Measurements from ENCODE around the gene LAMB2. TPM values are rescaled to one million over a fixed set of nuclear protein-coding genes. Genes with fewer than 3 reads are reported as not detected.

Gene LAMB2
- polyA plus RNA-seq, 1 donor from 2014 or later: not detected

- no peaks in the 10 kb centered on the region for H3K27me3 Mint-ChIP-seq
- H3K9me3 Mint-ChIP-seq: no peaks in the 10 kb centered on the region
- H3K4me1 Mint-ChIP-seq: peaks cover 0 to 6% (median 5%) of the 10 kb centered on the region in 3 donors
- H3K4me3 Mint-ChIP-seq: peak within 1 kb of the TSS; percentile 84 to 95 (median 91)
- peak within 1 kb of the TSS; percentile 79 to 95 (median 94) for H3K27ac Mint-ChIP-seq
- peaks cover 4% of the 10 kb centered on the region for H3K36me3 Mint-ChIP-seq
These were observed 12.3 kb downstream of the LAMB2 start, which contains the start of gene USP19 for GRCh38 chr3:49120438-49121131. USP19 (minus strand) TSS chr3:49120823; CDS start chr3:49119145, 1,678 bp downstream.

- H3K4me1 Mint-ChIP-seq: peaks cover 0 to 6% (median 5%) of the 10 kb centered on the region in 3 donors
- H3K36me3 Mint-ChIP-seq: peaks cover 4% of the 10 kb centered on the region
- H3K27ac Mint-ChIP-seq: peak overlapping the region; percentile 79 to 95 (median 94)
- H3K27me3 Mint-ChIP-seq: no peaks in the 10 kb centered on the region
- H3K9me3 Mint-ChIP-seq: no peaks in the 10 kb centered on the region
- peak overlapping the region; percentile 84 to 95 (median 91) for H3K4me3 Mint-ChIP-seq
These were observed 12.8 kb downstream of the LAMB2 start for GRCh38 chr3:49120096-49120437.

GRCh38 chr3:49119439-49119838, 13.4 kb downstream of the LAMB2 start:
- Mint-ChIP-seq H3K27ac (no peak overlapping the region), H3K4me3 (peak overlapping the region; percentile 84 to 95 (median 91)), H3K9me3 (no peaks in the 10 kb centered on the region), H3K27me3 (no peaks in the 10 kb centered on the region), H3K4me1 (peaks cover 0 to 5% (median 5%) of the 10 kb centered on the region in 3 donors), H3K36me3 (peaks cover 3% of the 10 kb centered on the region)

GRCh38 chr3:49119036-49119435, 13.8 kb downstream of the LAMB2 start:
- Mint-ChIP-seq H3K27me3 (no peaks in the 10 kb centered on the region), H3K4me1 (peaks cover 0 to 5% (median 5%) of the 10 kb centered on the region in 3 donors), H3K36me3 (peaks cover 3% of the 10 kb centered on the region), H3K4me3 (peak overlapping the region in 3 of 4 donors; percentile 50 to 95 (median 78)), H3K27ac (peak overlapping the region in 1 of 3 donors; percentile 9), H3K9me3 (no peaks in the 10 kb centered on the region)

GRCh38 chr3:49112262-49112661, 20.6 kb downstream of the LAMB2 start:
- Mint-ChIP-seq H3K9me3 (no peaks in the 10 kb centered on the region), H3K4me1 (no peaks in the 10 kb centered on the region), H3K27ac (no peak overlapping the region), H3K4me3 (no peak overlapping the region), H3K27me3 (no peaks in the 10 kb centered on the region), H3K36me3 (peaks cover 6% of the 10 kb centered on the region)

GRCh38 chr3:49111347-49111746, 21.5 kb downstream of the LAMB2 start:
- H3K4me3 Mint-ChIP-seq: peak overlapping the region in 1 of 4 donors; percentile 3
- H3K27me3 Mint-ChIP-seq: no peaks in the 10 kb centered on the region
- H3K9me3 Mint-ChIP-seq: no peaks in the 10 kb centered on the region
- peaks cover 4% of the 10 kb centered on the region for H3K36me3 Mint-ChIP-seq
- H3K27ac Mint-ChIP-seq: peak overlapping the region in 1 of 3 donors; percentile 53
- H3K4me1 Mint-ChIP-seq: no peaks in the 10 kb centered on the region

GRCh38 chr3:49110780-49111179, 22.1 kb downstream of the LAMB2 start:
- H3K4me1 Mint-ChIP-seq: peaks cover 0 to under 1% (median under 1%) of the 10 kb centered on the region in 3 donors
- H3K4me3 Mint-ChIP-seq: no peak overlapping the region
- H3K27ac Mint-ChIP-seq: no peak overlapping the region
- H3K27me3 Mint-ChIP-seq: no peaks in the 10 kb centered on the region
- peaks cover 4% of the 10 kb centered on the region for H3K36me3 Mint-ChIP-seq
- no peaks in the 10 kb centered on the region for H3K9me3 Mint-ChIP-seq

- H3K4me1 Mint-ChIP-seq: peaks cover 9 to 18% (median 10%) of the 10 kb centered on the region in 3 donors
- H3K27ac Mint-ChIP-seq: no peak overlapping the region
- no peaks in the 10 kb centered on the region for H3K9me3 Mint-ChIP-seq
- no peaks in the 10 kb centered on the region for H3K27me3 Mint-ChIP-seq
- H3K4me3 Mint-ChIP-seq: no peak overlapping the region
- H3K36me3 Mint-ChIP-seq: peaks cover 7% of the 10 kb centered on the region
These were observed 24.5 kb downstream of the LAMB2 start for GRCh38 chr3:49108346-49108745.

GRCh38 chr3:49104427-49105291, 28.2 kb downstream of the LAMB2 start, which contains the start of gene QARS1:
QARS1 (minus strand) TSS chr3:49104757; CDS start chr3:49104733, 24 bp downstream.
- Mint-ChIP-seq H3K4me3 (peak within 1 kb of the TSS; percentile 97 to 100 (median 98)), H3K4me1 (peaks cover 10 to 20% (median 13%) of the 10 kb centered on the region in 3 donors), H3K36me3 (peaks cover 14% of the 10 kb centered on the region), H3K27me3 (no peaks in the 10 kb centered on the region), H3K9me3 (no peaks in the 10 kb centered on the region), H3K27ac (peak within 1 kb of the TSS; percentile 93 to 100 (median 98))

- H3K27me3 Mint-ChIP-seq: no peaks in the 10 kb centered on the region
- peak overlapping the region; percentile 97 to 100 (median 98) for H3K4me3 Mint-ChIP-seq
- H3K36me3 Mint-ChIP-seq: peaks cover 12% of the 10 kb centered on the region
- peaks cover 10 to 20% (median 13%) of the 10 kb centered on the region in 3 donors for H3K4me1 Mint-ChIP-seq
- H3K27ac Mint-ChIP-seq: peak overlapping the region; percentile 93 to 100 (median 98)
- no peaks in the 10 kb centered on the region for H3K9me3 Mint-ChIP-seq
These were observed 28.8 kb downstream of the LAMB2 start for GRCh38 chr3:49104052-49104426.

- peak overlapping the region in 1 of 3 donors; percentile 40 for H3K27ac Mint-ChIP-seq
- H3K9me3 Mint-ChIP-seq: no peaks in the 10 kb centered on the region
- peaks cover 11% of the 10 kb centered on the region for H3K36me3 Mint-ChIP-seq
- peaks cover 9 to 17% (median 10%) of the 10 kb centered on the region in 3 donors for H3K4me1 Mint-ChIP-seq
- H3K4me3 Mint-ChIP-seq: peak overlapping the region in 1 of 4 donors; percentile 39
- H3K27me3 Mint-ChIP-seq: no peaks in the 10 kb centered on the region
These were observed 32.7 kb downstream of the LAMB2 start for GRCh38 chr3:49100046-49100615.

GRCh38 chr3:49098910-49099630, 33.8 kb downstream of the LAMB2 start:
- H3K4me1 Mint-ChIP-seq: peaks cover 4 to 15% (median 7%) of the 10 kb centered on the region in 3 donors
- H3K27me3 Mint-ChIP-seq: no peaks in the 10 kb centered on the region
- peaks cover 11% of the 10 kb centered on the region for H3K36me3 Mint-ChIP-seq
- no peak overlapping the region for H3K27ac Mint-ChIP-seq
- no peaks in the 10 kb centered on the region for H3K9me3 Mint-ChIP-seq
- peak overlapping the region in 1 of 4 donors; percentile 72 for H3K4me3 Mint-ChIP-seq

GRCh38 chr3:49098429-49098828, 34.4 kb downstream of the LAMB2 start:
- no peak overlapping the region for H3K27ac Mint-ChIP-seq
- H3K9me3 Mint-ChIP-seq: no peaks in the 10 kb centered on the region
- H3K4me1 Mint-ChIP-seq: peaks cover 4 to 9% (median 7%) of the 10 kb centered on the region in 3 donors
- peak overlapping the region in 1 of 4 donors; percentile 72 for H3K4me3 Mint-ChIP-seq
- peaks cover 10% of the 10 kb centered on the region for H3K36me3 Mint-ChIP-seq
- H3K27me3 Mint-ChIP-seq: no peaks in the 10 kb centered on the region
